HG03432 (cell line): ENCODE measurements around the gene NOXA1.
A peak's percentile ranks its signal among the peaks of the same experiment; 100 is the strongest.

Source experiments
- ATAC-seq: cut with Tn5 transposase; IDR thresholded peaks from one replicate; pipeline ENCODE4 v1.9.1; 2021; ENCODE audit warnings: mild to moderate bottlenecking, moderate library complexity; ENCODE audit not compliant: unreplicated experiment

Gene NOXA1

DNA sequence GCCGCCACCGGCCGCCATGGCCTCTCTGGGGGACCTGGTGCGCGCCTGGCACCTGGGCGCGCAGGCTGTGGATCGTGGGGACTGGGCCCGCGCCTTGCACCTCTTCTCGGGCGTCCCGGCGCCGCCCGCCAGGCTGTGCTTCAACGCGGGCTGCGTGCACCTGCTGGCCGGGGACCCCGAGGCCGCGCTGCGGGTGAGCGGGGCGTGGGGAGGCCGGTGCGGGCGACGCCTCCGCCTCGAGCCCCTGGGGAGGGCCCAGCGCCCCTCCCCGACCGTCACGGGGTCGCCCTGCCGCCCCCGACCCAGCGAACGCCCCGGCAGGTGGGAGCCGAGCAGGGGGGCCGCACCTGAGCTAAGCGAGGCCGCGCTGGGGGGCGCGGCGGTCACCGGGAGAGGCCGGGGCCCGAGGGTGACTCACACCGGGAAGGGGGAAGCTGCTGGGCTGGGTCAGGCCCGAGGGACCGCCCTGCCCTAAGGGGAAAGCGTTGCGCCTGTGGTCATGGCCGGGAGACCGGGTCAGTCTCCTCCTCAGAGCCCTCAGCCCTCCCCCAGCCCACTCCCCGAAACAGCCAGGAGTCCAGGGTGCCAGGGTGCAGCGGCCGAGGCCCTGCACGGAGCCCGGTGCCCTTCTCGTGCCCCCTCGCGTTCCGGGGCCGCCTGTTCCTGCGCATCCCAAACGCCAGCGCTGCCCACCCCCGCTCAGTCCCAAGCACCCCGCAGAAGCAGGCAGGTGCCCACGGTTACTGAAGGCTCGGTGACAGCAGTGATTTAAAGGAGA is 510 bp downstream of the NOXA1 start:
- peak; percentile 31 for ATAC-seq

DNA sequence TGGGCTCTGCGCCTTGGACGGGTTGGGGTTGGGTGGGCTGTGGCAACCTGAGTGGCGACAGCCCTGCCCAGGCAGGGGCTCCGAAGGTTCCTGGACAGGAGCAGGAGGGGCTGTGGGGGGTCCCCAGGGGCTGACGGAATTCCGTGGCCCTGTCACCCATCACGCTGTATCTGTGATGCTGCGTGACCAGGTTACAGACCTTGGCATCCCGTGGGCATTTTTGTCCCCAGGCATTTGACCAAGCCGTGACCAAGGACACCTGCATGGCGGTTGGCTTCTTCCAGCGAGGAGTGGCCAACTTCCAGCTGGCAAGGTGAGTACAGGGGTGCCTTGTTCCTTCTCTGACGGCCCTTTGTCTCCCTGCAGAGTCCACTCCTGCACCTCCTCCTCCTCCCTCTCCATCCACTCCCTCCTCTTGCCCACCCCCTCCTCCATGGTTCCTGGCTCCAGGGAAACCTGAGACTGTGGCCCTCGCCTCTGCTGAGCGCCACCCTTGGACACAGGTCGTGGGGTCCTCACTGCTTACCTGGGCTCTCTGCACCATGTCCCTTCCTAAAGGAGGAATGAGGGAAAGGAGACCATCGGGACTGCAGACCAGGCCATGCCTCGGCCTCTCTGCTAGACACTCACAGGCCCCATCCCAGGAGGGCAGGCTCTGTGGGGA is 3.0 kb downstream of the NOXA1 start:
- ATAC-seq, result no peak

DNA sequence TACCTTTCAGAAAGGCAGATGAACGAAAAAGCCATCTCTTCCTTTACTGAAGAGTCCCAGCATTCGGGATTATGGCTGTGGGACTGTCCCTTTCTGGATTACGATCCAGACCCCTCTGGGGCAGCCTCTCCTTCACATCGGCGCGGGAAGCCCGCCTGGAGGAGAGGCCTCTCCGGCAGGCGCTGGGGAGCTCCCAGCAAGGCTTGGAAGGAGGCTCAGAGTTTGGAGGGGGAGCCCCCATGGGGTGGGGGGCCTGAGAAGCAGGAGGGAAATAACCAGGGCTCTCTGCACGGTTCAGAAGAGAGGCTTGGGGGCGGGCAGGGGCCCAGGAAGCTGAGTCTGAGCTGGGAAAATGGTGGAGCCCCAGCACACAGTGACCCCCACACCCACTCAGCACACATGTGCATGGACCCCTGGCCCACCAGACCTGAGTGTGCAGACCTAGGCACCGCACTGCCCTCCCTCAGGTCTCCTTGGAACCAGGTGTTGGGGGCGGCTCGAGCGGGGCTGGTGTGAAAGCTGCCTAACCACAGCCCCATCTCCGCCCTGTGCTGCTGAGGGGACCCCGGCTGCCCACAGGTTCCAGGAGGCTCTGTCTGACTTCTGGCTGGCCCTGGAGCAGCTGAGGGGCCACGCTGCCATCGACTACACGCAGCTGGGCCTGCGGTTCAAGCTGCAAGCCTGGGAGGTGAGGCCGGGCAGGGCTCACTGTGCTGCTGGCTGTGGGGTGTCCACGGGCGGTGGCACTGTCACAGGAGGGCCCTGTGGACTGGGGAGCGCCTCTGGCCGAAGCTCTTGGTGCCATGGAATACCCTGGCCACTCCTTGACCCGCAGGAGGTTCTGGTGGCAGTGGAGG is 4.5 kb downstream of the NOXA1 start:
- no peak for ATAC-seq

DNA sequence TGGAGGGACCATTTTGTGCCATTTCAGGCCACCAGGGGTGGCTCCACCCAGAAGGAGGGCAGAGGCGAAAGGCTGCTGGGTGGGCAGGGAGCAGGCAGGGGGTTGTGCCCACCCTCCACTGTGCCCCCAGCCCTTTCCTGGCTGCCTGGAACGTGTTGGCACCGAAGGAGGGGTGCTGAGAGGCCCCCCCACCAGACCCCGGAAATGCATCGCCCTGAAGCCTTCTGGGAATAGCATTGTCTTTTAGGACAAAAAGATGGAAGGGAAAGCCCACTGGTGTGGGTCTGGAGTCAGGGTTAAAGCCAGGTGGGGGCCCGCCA is 5.1 kb downstream of the NOXA1 start:
- no peak for ATAC-seq

DNA sequence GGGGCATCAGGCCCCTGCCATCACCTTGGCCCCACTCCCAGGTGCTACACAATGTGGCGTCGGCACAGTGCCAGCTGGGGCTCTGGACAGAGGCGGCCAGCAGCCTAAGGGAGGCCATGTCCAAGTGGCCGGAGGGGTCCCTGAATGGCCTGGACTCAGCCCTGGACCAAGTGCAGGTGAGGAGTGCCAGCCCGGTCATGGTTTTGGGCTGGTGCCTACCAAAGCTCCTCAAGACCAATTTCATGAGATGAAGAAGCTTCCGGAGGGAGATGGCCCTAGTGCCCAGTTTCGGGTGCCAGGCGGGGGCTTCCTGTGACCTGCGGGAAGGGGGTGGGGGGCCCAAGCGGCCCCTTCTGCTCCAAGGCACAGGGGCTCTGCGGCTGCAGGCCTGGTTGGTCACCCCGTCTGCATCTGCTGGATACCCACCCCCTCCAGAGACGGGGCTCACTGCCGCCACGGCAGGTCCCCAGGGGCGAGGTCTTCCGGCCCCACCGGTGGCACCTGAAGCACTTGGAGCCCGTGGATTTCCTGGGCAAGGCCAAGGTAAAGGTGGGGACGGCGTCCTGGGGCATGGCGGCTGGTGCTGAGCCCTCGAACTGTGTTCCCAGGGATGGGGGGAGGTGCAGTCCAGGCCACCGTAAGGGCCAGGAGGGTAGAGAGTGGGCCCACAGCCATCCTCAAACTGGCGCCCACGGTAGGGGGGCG is 5.8 kb downstream of the NOXA1 start:
- ATAC-seq, result no peak

DNA sequence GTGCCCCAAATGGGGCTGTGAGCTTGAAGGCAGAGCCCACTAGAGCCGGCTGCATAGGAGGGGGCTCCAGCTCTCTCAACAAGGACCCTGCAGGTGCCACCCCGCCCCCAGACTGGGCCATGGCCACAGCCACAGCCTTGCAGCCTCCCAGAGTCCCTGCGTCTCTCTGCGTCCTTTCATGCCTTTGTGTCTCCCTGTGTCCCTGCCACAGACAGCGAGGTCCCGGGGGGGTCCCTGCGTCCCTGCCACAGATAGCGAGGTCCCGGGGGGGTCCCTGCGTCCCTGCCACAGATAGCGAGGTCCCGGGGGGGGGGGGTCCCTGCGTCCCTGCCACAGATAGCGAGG is 6.3 kb downstream of the NOXA1 start:
- ATAC-seq, result no peak

DNA sequence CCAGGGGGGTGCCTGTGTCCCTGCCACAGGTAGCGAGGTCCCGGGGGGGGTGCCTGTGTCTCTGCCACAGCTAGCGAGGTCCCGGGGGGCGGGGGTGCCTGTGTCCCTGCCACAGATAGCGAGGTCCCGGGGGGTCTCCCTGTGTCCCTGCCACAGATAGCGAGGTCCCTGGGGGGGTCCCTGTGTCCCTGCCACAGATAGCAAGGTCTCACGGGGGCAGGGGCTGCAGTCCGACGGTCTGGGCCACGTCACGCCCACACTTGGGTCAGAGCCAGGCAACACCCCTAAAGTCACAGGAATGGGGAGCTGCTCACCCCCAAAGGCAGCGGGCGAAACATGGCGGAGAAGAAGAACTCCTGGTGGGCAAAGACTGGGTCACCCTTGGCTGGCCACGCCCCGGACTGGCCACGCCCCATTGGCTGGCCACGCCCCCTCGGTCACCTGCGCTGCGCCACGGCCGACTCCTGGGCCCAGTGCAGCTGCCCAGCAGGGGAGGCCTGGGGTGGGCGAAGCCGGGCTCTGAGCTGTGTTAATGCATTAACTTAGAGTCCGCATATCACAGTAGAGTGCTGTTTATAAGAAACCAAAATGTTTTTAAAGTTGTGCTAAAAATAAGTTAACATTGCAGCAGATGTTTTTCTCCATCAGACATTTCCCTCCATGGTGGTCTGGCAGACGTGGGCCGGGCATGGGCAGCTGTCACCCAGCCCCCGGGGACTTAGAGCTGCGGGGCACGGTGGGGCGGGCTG is 7.0 kb downstream of the NOXA1 start:
- no peak for ATAC-seq

DNA sequence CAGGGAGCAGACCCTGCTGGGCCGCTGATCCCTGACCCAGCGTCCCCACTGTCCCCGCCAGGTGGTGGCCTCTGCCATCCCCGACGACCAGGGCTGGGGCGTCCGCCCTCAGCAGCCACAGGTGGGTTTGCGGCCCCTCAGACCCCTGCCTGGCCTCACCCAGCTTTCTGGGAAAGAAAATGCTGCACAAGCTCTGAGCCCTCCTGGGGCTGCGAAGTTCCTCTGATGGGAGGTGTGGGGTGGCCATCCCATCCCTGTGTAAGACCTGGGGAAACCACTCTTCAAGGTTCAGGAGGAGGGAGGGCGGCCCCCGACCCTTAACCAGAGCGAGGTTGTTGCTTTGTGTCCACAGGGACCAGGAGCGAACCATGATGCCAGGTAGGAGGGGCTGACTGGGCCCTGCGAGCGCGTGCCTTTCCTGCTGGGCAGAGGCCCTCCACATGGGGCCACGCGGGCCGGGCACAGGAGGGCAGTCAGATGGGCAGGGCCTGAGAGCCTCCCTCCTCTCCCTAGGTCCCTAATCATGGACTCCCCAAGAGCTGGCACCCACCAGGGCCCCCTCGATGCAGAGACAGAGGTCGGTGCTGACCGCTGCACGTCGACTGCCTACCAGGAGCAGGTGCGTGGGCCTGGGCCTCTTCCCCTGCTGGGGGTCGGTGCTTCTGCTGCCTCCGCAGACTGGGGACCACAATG is 7.7 kb downstream of the NOXA1 start:
- no peak for ATAC-seq

DNA sequence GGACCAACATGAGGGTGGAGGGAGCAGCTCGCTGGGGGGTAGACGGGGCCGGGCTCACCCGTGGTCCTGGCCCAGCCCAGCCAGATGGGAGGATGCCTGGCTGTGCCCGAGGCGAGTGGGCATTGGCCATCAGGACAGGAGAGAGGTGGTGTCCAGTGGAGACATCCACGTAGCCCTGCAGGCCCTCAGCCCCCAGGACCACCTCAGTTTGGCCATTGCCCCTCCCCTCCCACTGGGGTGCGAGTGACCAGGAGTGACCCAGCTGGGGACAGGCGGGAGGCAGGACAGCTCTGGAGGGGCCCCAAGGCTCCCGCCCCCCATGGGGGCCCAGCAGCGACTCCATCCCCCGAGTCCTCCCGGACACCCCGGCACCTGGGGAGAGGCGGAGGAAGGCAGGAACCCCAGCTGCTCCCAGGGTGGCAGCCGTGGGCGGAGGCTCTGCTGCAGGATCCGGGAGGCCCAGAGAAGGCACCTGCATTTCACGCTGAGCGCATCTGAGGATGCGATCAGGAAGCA is 8.3 kb downstream of the NOXA1 start:
- no peak for ATAC-seq

DNA sequence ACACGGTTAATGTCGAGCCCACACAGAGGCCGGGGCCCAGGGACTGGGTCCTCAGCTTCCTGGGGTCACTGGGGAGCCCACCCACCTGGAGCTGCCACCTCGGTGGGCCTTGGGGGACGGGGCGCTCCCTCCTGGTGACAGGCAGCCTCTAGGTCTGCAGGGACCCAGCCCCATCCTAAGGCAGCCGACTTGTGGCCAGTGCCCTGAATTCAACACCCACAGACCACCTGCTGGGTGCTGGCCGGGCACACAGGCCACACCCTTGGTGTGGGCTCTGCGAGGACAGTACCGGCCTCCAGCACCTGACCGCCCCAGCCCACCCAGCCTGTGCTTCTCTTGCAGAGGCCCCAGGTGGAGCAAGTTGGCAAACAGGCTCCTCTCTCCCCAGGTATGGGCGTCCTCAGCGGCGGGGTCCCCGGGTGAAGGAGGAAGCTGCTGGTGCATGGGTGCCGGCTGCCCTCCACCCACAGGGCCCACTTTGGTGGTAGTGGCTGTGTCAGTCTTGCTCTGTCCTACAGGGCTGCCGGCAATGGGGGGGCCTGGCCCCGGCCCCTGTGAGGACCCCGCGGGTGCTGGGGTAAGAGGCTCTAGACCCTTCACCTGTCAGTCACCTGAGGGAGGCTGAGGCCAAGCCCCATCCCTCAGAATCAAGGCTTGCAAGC is 9.6 kb downstream of the NOXA1 start:
- no peak for ATAC-seq

DNA sequence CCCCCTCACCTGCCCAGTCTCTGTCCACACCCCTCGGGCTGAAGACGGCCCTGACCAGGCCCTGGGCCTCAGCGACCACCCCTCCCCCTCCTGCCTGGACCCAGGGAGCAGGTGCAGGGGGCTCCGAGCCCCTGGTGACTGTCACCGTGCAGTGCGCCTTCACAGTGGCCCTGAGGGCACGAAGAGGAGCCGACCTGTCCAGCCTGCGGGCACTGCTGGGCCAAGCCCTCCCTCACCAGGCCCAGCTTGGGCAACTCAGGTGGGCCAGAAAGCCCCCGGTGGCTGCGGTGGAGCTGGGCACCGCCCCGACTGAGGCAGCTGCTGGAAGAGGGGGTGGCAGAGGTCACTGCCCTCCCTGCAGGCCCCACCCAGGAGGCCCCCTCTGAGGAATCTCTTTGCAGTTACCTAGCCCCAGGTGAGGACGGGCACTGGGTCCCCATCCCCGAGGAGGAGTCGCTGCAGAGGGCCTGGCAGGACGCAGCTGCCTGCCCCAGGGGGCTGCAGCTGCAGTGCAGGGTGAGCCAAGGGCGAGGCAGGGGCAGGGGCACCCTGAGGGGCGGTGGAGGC is 10.2 kb downstream of the NOXA1 start:
- no peak for ATAC-seq

DNA sequence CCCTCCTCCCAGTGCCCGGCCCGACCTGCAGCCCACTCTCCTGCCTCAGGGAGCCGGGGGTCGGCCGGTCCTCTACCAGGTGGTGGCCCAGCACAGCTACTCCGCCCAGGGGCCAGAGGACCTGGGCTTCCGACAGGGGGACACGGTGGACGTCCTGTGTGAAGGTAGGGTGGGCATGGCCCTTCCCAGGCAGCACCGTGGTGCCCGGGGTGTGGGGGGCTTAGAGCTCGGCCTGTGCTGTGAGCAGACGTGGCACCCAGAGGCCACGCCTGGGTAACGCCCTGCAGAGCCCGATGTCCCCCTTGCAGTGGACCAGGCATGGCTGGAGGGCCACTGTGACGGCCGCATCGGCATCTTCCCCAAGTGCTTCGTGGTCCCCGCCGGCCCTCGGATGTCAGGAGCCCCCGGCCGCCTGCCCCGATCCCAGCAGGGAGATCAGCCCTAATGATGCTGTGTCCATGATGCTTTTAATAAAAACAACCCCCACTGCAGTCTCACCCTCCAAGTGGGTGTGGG is 10.8 kb downstream of the NOXA1 start:
- ATAC-seq, result no peak

DNA sequence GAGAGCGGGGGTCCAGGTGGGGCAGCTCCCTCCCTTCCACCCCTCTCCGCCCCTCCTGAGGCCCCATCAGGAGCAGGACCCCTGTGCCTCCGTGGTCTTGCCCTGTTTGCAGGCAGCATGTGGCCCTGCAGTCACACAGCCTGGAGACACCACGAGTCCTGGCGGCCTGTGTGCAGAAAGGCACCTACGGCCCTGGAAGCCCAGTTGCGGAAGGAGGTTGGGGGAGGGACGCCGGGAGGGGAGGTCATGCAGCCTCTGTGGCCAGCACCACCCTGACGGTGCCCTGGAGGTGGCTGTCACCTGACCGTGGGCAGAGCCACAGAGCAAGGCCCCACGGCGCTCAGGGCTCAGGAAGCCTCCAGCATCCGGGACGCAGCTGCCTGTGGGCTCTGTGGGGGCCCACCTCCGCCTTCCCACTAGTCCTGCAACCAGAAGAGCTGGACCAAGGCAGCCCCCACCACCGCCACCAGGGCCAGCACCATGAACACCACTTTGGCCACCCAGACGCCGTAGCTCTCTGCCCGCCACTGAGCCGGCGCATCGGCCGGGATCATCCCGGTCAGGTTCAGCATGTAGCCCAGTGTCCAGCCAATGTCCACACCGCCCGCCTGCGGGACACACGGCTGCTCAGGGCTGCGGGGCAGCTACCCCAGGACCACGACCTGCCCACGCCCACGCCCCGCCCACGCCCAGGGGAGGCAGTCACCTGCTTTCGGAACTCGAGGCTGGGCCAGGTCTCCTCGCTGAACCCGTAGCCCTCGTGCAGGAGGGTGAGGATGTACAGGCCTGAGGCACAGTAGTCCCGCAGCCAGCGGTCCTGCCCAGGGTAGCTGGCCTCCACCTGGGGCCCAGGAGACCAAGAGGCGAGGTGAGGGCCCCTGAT is 11.5 kb downstream of the NOXA1 start:
- no peak for ATAC-seq

DNA sequence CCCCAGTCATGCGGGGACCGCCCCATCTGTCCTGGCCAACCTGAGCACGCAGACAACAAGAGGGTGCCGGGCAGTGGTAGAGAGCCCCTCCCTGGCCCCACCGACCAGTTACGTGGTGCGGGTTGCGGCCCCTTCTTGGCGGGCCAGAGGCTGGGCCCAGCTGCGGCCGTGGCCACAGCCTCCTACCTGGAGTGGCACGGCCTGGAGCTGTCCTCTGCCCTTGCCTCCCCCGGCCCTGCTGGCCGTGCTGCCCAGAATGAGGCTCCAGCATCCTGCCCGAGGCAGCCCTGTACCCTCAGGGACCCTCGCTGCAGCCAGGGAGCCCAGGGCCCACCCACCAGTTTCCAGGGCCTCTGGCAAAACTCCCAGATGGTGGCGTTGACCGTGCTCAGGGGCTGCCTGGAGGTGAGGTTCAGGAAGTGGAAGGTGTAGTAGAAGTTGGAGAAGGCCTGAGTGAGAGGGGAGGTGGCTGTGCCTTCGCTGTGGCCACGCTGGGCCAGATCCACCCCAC is 12.2 kb downstream of the NOXA1 start:
- no peak for ATAC-seq

DNA sequence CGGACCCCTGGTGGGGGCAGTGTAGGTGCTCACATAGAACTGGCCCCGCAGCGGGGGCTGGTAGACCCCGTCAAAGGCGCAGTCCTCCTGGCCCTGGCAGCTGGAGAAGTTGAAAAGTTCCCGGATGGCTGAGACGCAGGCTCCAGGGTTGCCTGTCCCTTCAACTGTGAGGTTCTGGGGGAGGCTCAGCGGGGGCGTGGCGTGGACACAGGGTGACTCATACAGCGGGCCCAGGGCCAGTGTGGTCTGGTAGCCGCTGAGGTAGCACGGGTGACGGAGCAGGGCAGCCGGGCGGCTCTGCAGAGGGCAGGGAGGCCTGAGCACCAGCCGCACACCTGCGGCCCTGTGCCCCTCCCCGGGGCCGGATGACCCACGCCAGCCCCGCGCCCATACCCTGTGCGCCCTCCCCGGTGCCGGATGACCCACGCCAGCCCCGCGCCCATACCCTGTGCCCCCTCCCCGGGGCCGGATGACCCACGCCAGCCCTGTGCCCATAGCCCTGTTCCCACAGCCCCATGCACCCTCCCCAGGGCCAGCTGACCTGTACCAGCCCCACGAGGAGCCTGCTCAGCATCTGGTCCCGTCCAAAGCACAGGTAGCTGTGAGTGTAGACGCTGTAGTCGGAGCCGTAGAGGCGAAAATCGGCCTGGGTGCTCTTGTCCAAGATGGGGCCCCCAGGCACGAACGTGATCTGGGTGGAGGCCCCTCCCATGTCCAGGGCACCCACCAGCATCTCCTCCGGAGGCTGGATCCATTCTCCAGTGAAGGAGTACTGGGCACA is 13.0 kb downstream of the NOXA1 start:
- no peak for ATAC-seq

DNA sequence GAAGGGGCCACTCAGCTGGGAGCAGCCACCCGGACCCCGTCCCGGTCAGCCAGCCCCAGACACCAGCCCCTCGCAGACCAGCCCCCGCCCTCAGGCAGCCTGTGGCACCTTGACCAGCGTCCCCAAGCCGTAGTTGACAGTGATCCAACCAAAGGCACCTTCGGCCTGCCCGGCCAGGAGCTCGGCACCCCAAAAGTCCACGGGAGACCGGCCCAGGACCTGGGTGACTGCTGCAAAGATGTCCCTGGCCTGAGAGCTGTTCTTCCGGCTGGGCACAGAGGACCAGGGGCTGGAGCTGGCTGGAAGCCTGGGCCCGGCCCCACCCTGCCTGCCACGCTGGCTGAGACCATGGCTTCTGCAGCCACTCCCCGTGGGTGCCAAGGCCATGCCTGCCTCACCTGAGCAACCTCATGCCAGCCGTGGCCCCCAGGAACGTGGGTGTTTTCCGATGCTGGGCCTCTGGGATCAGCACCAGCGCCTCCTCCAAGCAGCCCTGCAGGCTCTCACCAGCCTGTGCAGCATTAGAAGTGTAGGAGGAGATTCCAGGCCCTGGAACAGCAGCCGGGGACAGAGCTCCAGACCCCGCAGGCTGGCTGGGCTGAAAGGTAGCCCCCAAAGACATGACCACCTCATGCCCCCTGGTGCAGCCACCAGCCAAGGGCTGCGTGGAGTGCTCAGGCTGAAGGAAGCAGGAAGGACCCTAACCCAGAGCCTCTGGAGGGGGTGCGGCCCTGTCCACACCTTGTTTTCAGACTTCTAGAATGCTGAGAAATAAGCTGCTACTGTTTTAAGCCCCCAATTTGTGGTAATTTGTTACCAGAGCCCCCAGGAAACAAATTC is 13.8 kb downstream of the NOXA1 start:
- no peak for ATAC-seq
